HCT116 (cell line): ENCODE data around the gene CUX1. TPM values are rescaled to one million over a fixed set of nuclear protein-coding genes. Genes with fewer than 3 reads are reported as not detected.

Source experiments
- ATAC-seq: fragments of 200-7000 bp; cut with Tn5 transposase; 2 replicates; pipeline ENCODE4 v1.9.1; 2020; ENCODE audit warnings: mild to moderate bottlenecking, moderate library complexity
- BruUV-seq: library from RNA; stranded (reverse); fragments of 400-500 nt; replicated peaks from 2 replicates; lab custom pipeline; 2021; lab: Mats Ljungman, UMichigan
- CTCF ChIA-PET: fragments of 300-600 bp; sonication (Branson Sonifier 250); formaldehyde crosslinking; loops from one replicate; lab custom pipeline; 2021; ENCODE audit warnings: antibody characterized with exemption; lab: Charles Lee
- POLR2A ChIA-PET: fragments of 300-600, 350-600 bp; sonication (Branson Sonifier 250); formaldehyde crosslinking; loops from one replicate; lab custom pipeline; 2021; ENCODE audit warnings: antibody characterized with exemption; lab: Charles Lee
- RAD21 ChIA-PET, 2 experiments: fragments of 300-600 bp; sonication (Branson Sonifier 250); formaldehyde crosslinking; loops; one replicate each; lab custom pipeline; 2023; ENCODE audit warnings: low total read pairs in 2 of 2; ENCODE audit not compliant: uncharacterized antibody in 2 of 2, unreplicated experiment in 2 of 2, low non-redundant PET in 1 of 2; lab: Charles Lee
- DNase-seq: peaks from one replicate; pipeline ENCODE4 v3.0.0-alpha.2; 2010; ENCODE audit warnings: low read depth, low spot score
- H2AFZ ChIP-seq: fragments of 200-600 bp; shearing (Covaris generic), sonication (generic); 2 replicates; pipeline ENCODE4 v1.6.1; 2017; ENCODE audit warnings: low read depth, mixed run types, mixed read lengths, antibody characterized with exemption, low read length; ENCODE audit not compliant: poor library complexity, severe bottlenecking
- H3K27ac ChIP-seq: 2 replicates; pipeline ENCODE4 v1.5.1; 2012; ENCODE audit warnings: low read depth, low read length
- H3K27me3 ChIP-seq: fragments of 200-600 bp; sonication (generic); 2 replicates; pipeline ENCODE4 v1.6.1; 2016; ENCODE audit warnings: mixed run types, low read length, mixed read lengths; ENCODE audit not compliant: insufficient read depth
- H3K36me3 ChIP-seq, 2 experiments: fragments of 200-500 bp in 1 of 2; fragments of 200-600 bp in 1 of 2; sonication (Bioruptor generic) in 1 of 2; sonication (generic) in 1 of 2; 2 replicates each; pipeline versions ENCODE4 v1.5.1 to v1.6.1; 2014 to 2016; ENCODE audit warnings: low read length in 2 of 2, inconsistent platforms in 1 of 2, mixed read lengths in 1 of 2, mixed run types in 1 of 2; ENCODE audit not compliant: insufficient read depth in 2 of 2, control insufficient read depth in 1 of 2
- H3K4me1 ChIP-seq, 2 experiments: fragments of 200-600 bp in 1 of 2; sonication (generic) in 1 of 2; 2 replicates each; pipeline versions ENCODE4 v1.5.1 to v1.6.1; 2012 to 2017; ENCODE audit warnings: low read length in 2 of 2, inconsistent platforms in 1 of 2, mild to moderate bottlenecking in 1 of 2, mixed read lengths in 1 of 2, mixed run types in 1 of 2, moderate library complexity in 1 of 2; ENCODE audit not compliant: insufficient read depth in 2 of 2, control insufficient read depth in 1 of 2
- H3K4me2 ChIP-seq: fragments of 200-600 bp; sonication (generic); 2 replicates; pipeline ENCODE4 v1.6.1; 2017; ENCODE audit warnings: mixed run types, low read length, mixed read lengths
- H3K4me3 ChIP-seq, 2 experiments: fragments of 200-600 bp in 1 of 2; sonication (generic) in 1 of 2; replicated peaks in 1 of 2; 2 replicates each; pipeline ENCODE4 v1.5.1; 2011 to 2016; ENCODE audit warnings: low read length in 2 of 2, control low read depth in 1 of 2, low read depth in 1 of 2, mild to moderate bottlenecking in 1 of 2, mixed read lengths in 1 of 2, mixed run types in 1 of 2
- H3K79me2 ChIP-seq: fragments of 200-600 bp; sonication (generic); 2 replicates; pipeline ENCODE4 v1.6.1; 2017; ENCODE audit warnings: mild to moderate bottlenecking, mixed run types, low read length, moderate library complexity, mixed read lengths; ENCODE audit not compliant: insufficient read depth
- H3K9ac ChIP-seq: fragments of 200-600 bp; sonication (generic); 2 replicates; pipeline ENCODE4 v1.6.1; 2016; ENCODE audit warnings: low read length, mixed read lengths
- H3K9me2 ChIP-seq: fragments of 200-600 bp; sonication (generic), shearing (Covaris generic); 2 replicates; pipeline ENCODE4 v1.6.1; 2017; ENCODE audit warnings: mixed run types, mild to moderate bottlenecking, moderate library complexity; ENCODE audit not compliant: insufficient read depth
- H3K9me3 ChIP-seq, 2 experiments: fragments of 200-500 bp in 1 of 2; fragments of 200-600 bp in 1 of 2; sonication (Bioruptor generic) in 1 of 2; sonication (generic) in 1 of 2; 2 replicates each; pipeline ENCODE4 v1.6.1; 2014 to 2017; ENCODE audit warnings: low read length in 2 of 2, mixed read lengths in 2 of 2, inconsistent platforms in 1 of 2, low read depth in 1 of 2, mild to moderate bottlenecking in 1 of 2, mixed run types in 1 of 2, moderate library complexity in 1 of 2; ENCODE audit not compliant: control insufficient read depth in 1 of 2, insufficient read depth in 1 of 2
- H4K20me1 ChIP-seq: fragments of 200-600 bp; sonication (generic), shearing (Covaris generic); 2 replicates; pipeline ENCODE4 v1.6.1; 2017; ENCODE audit warnings: mixed run types, mild to moderate bottlenecking, moderate library complexity; ENCODE audit not compliant: insufficient read depth
- CBX3 ChIP-seq: IDR thresholded peaks from 2 replicates; pipeline ENCODE4 v1.6.1; 2012; ENCODE audit warnings: low read depth
- CEBPB ChIP-seq: IDR thresholded peaks from 2 replicates; pipeline ENCODE4 v1.6.1; 2012; ENCODE audit warnings: low read depth
- EGR1 ChIP-seq: IDR thresholded peaks from 2 replicates; pipeline ENCODE4 v1.6.1; 2012; ENCODE audit warnings: low read depth
- EZH2 ChIP-seq: fragments of 200-600 bp; sonication (generic); IDR thresholded peaks from 2 replicates; pipeline ENCODE4 v1.6.1; 2017; ENCODE audit warnings: antibody characterized with exemption, mixed run types
- EZH2phosphoT487 ChIP-seq: fragments of 200-600 bp; IDR thresholded peaks from 2 replicates; pipeline ENCODE4 v1.6.1; 2018; ENCODE audit warnings: antibody characterized with exemption, borderline replicate concordance
- JUND ChIP-seq: IDR thresholded peaks from 2 replicates; pipeline ENCODE4 v1.6.1; 2012
- POLR2AphosphoS5 ChIP-seq: IDR thresholded peaks from 2 replicates; pipeline ENCODE4 v1.6.1; 2011; ENCODE audit warnings: mild to moderate bottlenecking, low read depth, low read length, moderate library complexity
- RAD21 ChIP-seq: IDR thresholded peaks from 2 replicates; pipeline ENCODE4 v1.6.1; 2012; ENCODE audit warnings: low read depth, mild to moderate bottlenecking
- SIN3A ChIP-seq: IDR thresholded peaks from 2 replicates; pipeline ENCODE4 v1.6.1; 2012; ENCODE audit warnings: low read depth
- SRF ChIP-seq: IDR thresholded peaks from 2 replicates; pipeline ENCODE4 v1.6.1; 2012; ENCODE audit warnings: low read depth
- TCF7L2 ChIP-seq: IDR thresholded peaks from 2 replicates; pipeline ENCODE4 v1.7.0; 2011; ENCODE audit warnings: borderline replicate concordance, inconsistent platforms; ENCODE audit not compliant: insufficient read depth, insufficient read length; ENCODE audit errors: extremely low read depth
- ZFX ChIP-seq: fragments of 450-650 bp; IDR thresholded peaks from 2 replicates; pipeline ENCODE4 v1.6.1; 2017
- ZNF274 ChIP-seq: fragments of 200-500 bp; sonication (Bioruptor generic); IDR thresholded peaks from 2 replicates; pipeline ENCODE4 v1.6.1; 2014; ENCODE audit warnings: mild to moderate bottlenecking, low read depth, low read length, inconsistent platforms
- intact Hi-C: fragments of 100-400 bp; cut with micrococcal nuclease; formaldehyde crosslinking; loops from 2 replicates; pipeline ENCODE4 v1.10.0; 2022
- total RNA-seq: library from RNA; stranded (reverse); gene quantifications from one replicate; pipeline ENCODE4 v1.2.1, GENCODE V29; 2021; ENCODE audit not compliant: unreplicated experiment
- TF ChIP-seq, protein P1 (sequence below), 3 experiments: fragments of 200-600 bp in 1 of 3; sonication (generic) in 1 of 3; IDR thresholded peaks in 2 of 3; conservative IDR thresholded peaks in 1 of 3; 2 replicates each; pipeline ENCODE4 v1.5.1; 2012 to 2017; ENCODE audit warnings: low read depth in 2 of 3, low read length in 2 of 3, antibody characterized with exemption in 1 of 3, borderline replicate concordance in 1 of 3, control low read depth in 1 of 3, mild to moderate bottlenecking in 1 of 3, mixed read lengths in 1 of 3, mixed run types in 1 of 3, moderate library complexity in 1 of 3; ENCODE audit not compliant: insufficient read depth in 1 of 3
- TF ChIP-seq, protein P2 (sequence below): IDR thresholded peaks from 2 replicates; pipeline ENCODE4 v1.6.1; 2012

Gene CUX1
- total RNA-seq, 1 experiment from 2014 or later, result 68.9 TPM

DNA sequence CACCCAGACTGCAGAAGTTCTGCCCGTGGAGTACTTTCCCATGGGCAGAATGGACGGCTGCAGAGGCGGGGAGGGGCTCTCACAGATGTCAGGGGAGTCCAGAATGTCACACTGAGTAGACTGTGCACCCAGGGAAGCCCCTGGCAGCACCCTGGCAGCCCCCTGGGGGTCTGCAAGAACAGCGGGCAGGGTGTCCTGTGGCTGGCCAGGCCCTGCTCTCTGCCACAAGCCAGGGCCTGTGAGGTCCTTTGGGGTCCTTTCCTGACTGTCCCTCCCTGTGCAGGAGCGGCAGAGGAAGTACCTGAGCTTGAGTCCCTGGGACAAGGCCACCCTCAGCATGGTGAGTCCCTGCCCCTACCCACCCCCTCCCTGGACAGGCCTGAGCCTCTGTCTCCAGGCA, 463.1 kb downstream of the CUX1 start:
- TF ChIP-seq SIN3A, result no peak
- no peak for TF ChIP-seq TCF7L2
- TF ChIP-seq JUND, result no peak
- no peak for TF ChIP-seq POLR2AphosphoS5
- TF ChIP-seq ZNF274, result no peak
- TF ChIP-seq EZH2phosphoT487, result no peak
- TF ChIP-seq CEBPB, result no peak
- TF ChIP-seq EZH2, result no peak
- no peak for TF ChIP-seq EGR1
- no peak for TF ChIP-seq RAD21
- TF ChIP-seq ZFX, result no peak
- TF ChIP-seq, protein P1, sequence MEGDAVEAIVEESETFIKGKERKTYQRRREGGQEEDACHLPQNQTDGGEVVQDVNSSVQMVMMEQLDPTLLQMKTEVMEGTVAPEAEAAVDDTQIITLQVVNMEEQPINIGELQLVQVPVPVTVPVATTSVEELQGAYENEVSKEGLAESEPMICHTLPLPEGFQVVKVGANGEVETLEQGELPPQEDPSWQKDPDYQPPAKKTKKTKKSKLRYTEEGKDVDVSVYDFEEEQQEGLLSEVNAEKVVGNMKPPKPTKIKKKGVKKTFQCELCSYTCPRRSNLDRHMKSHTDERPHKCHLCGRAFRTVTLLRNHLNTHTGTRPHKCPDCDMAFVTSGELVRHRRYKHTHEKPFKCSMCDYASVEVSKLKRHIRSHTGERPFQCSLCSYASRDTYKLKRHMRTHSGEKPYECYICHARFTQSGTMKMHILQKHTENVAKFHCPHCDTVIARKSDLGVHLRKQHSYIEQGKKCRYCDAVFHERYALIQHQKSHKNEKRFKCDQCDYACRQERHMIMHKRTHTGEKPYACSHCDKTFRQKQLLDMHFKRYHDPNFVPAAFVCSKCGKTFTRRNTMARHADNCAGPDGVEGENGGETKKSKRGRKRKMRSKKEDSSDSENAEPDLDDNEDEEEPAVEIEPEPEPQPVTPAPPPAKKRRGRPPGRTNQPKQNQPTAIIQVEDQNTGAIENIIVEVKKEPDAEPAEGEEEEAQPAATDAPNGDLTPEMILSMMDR (IDR thresholded peaks at IDR 0.05 in 2 of 3, conservative IDR thresholded peaks at IDR 0.05 in 1 of 3; ENCODE audit: borderline replicate concordance in 1 of 3, insufficient read depth in 1 of 3, low read depth in 2 of 3, low read length in 2 of 3), result no peak
- TF ChIP-seq, protein P2, sequence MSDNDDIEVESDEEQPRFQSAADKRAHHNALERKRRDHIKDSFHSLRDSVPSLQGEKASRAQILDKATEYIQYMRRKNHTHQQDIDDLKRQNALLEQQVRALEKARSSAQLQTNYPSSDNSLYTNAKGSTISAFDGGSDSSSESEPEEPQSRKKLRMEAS, result no peak
- TF ChIP-seq SRF, result no peak
- TF ChIP-seq CBX3, result no peak
- intact Hi-C loops, result no loop called here
- ATAC-seq (no peak), DNase-seq (no peak)
- Histone ChIP-seq H2AFZ (no peak overlapping the region), H3K4me1 (peaks cover 0 to 5% of the 10 kb centered on the region in 2 experiments; a peak in 1 of 4 replicates), H3K27ac (no peak overlapping the region; the same call in 1 of the 2 replicates), H3K4me3 (no peak overlapping the region), H3K27me3 (no peaks in the 10 kb centered on the region), H3K9ac (no peak overlapping the region), H3K9me2 (no peaks in the 10 kb centered on the region), H3K79me2 (no peaks in the 10 kb centered on the region), H4K20me1 (no peaks in the 10 kb centered on the region), H3K4me2 (no peak overlapping the region), H3K36me3 (no peaks in the 10 kb centered on the region), H3K9me3 (no peaks in the 10 kb centered on the region)
- ChIA-PET RAD21 (no interaction called here), POLR2A (no interaction called here), CTCF (interaction anchor here (0.5 kb wide), 1 partner anchor 111 kb away, joined by 3 read pairs; no protein-coding TSS in a partner anchor)
- no TSS peak for BruUV-seq
